Pons (tissue), 1 donor: ENCODE results near the gene SIL1.
"Not testable (repeated sequence)": the region's sequence is repeated elsewhere in the genome, so short reads cannot be mapped to it uniquely, and the experiment has no call there.

Experiments used
- DNase-seq: peaks from one replicate; pipeline ENCODE4 v3.0.0-alpha.2; 2016; ENCODE audit warnings: low spot score

The SIL1 gene

DNA sequence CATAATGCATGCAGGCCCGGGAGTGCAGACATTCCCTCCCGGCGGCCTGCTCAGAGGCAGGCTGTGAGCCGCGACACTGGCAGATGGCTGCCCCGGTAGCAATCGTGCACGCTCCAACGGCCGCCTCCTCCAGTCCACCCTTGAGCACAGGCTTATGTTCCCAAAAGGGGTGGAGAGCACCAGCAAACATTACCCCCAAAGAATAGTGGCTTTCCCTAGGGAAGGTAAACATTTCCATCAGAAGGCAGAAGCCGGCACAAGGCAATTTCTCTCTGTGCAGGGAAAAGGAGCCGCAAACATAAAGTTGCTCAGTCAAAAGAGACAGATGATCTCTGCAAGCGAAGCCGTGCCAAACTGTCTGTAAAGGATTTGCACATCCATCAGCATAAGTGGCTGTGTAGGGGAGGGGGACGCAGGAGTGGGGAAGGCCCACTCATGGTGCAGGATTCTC is 92.5 kb downstream of the SIL1 start:
- peak; percentile 50 for DNase-seq

DNA sequence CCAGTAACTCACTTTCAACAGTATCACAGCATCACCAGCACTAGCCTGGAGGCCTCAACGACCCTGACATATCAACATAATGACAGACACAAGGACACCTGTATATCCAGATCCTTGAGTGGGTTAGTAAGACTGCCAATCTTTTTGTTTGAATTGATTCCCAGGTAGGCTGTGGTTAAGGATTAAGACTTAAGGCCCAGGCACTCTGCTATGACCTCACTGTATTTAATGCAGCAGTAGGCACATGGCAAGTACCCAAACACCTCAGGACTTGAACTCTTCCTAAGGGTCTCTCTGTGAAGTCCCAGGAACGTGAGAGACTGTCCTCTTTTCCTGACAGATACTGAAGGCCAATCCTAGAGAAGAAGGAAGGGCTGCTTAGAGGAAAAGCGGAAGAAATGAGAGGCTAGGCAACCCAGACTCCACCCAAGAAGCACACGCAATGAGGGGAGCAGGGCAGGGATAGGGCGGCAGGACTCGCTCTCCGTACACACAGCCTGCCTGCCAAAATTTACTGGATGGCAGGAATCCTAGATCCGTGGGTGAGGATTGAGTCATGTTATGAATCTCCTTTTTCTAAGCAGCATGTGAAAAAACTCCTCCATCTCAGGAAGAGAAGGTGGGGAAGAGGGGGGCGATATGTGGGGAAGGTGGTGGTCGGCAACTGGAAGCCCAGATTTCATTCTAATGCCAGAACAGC is 93.4 kb downstream of the SIL1 start:
- DNase-seq: peak; percentile 69

DNA sequence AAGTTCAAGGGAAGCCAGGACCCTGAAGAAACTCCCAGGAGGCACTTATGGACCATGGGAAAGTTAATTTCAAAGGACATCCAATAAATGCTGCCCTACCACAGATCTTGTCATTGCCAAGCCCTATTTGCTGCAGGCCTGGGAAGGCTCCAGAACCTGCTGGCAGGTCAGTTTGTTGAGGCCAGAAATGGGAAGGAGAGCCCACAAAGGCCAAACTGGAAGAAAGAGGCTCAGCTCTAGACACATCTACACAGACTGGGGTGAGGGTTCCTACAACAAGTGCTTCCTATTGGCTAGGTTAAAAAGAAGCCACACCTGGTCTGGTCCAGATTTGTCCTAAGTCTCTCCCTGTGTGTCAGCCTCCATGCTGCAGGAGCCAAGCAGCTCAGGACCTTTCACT is 94.4 kb downstream of the SIL1 start:
- DNase-seq: no peak

DNA sequence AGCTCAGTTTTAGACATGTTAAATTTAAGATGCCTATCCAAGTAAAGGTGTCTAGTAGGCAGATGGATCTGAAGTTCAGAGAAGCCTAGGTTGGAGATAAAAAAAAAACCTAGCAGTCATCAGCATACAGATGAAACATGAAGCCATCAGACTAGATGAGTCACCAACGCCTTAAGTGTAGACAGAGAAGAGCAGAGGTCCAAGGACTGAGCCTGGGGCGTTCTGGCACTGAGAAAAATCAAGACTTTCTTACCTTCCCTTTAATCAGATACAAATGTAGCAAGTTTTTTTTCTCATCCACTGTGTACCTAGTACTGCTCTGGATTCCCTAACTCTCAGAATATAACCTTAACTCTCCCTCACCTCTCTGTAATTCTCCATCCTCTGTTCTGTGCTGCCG is 97.3 kb downstream of the SIL1 start:
- no peak for DNase-seq

DNA sequence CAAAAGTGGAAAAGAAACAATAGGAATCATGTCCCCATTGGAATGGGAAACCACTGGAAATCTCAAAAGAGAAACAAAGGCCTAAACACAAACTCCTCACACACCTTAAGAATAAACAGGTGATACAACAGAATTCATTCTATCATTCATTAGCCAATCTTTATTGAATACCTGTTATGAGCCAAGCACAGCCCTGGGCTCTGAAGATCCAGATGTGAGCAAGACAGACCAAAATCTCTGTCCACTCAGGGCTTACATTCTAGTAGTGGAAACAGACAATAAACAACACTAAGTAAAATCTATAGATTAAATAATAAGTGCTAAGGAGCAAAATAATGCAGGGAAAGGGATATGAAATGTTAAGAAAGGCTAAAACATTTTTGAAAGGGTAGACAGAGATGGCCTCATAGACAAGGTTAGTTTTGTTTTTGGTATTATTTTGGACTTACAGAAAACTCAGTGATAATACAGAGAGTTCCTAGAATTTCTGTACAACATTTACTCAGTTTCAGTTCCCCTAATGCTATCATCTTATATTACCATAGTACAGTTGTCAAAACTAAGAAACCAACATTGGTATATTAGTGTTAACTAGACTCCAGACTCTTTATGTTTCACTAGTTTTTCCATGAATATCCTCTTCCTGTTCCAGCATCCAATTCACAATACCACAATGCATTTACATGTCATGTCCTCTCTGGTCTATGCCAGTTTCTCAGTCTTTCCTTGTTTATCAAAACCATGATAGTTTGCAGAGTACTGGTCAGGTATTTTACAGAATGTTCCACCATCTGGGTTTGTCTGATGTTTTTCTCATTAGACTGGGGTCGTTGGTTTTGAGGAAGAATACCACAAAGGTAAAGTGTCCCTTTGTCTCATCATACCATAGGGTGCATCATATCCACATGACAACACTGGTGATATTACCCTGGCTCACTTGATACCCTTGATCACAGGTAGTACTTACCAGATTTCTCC is 103.7 kb downstream of the SIL1 start:
- no peak for DNase-seq

DNA sequence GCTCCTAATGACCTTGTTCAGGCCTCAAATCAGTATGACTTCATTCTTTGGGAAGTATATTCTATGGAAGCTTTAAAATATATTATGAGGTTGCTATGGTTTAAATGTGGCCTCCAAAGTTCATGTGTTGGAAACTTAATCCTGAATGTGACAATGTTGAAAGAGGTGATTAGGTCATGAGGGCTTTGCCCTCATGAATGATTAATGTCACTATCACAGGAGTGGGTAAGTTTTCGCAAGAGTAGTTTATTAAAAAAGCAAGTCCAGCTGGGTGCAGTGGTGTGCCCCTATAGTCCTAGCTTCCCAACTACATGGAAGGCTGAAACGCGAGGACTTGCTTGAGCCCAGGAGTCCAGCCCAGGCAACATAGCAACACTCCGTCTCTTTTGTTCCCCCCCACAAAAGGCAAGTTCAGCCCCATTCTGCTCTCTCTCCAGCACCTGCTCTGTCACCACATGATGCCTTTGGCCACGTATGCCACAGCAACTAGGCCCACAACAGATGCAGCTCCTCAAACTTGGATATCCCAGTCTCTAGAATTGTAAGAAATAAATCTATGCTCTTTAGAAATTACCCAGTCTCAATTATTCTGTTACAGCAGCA is 105.3 kb downstream of the SIL1 start:
- DNase-seq: no peak

DNA sequence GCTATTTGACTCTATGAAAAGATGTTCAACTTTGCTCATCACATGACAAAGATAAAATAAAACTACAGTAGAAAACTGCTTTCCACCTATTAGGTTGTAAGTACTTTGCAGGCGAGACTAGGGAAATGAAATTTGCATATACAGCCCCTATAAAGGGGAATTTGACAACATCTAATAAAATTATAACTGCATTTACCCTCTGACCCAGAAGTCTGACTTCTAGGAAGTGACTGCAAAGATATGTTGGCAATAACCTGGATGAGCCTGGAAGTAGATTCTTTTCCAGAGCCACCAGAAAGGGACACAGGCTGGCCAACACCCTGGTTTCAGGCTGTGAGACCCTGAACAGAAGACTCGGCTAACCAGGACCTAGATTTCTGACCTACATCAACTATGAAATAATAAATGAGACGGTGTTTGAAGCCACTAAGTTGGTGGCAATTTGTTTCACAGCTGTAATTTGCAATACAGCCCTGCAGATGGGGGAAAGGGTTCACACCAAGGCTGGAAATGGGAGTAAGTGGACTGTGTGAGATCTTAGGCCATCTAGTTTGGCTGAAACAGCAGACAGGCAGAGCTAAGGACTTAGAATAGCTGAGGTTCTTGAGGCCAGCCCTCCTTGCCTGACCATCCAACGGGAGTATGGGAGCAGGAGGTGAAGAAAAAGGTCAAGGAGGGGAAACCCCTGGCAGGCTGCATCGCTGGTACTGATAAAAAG is 106.6 kb downstream of the SIL1 start:
- peak; percentile 79 for DNase-seq

DNA sequence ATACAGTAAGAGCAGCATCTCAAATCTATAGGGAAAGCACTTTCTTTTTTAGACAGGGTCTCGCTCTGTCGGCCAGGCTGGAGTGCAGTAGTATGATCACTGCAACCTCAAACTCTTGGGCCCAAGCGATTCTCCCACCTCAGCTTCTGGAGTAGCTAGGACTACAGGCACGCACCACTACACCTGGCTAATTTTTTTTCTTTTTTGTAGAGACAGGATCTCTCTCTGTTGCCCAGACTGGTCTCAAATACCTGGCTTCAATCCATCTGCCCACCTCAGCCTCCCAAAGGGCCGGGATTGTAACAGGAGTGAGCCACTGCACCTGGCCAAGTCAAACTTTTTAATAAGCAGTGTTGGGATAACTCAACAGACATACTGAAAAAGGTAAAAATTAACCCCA is 107.6 kb downstream of the SIL1 start:
- no peak for DNase-seq

DNA sequence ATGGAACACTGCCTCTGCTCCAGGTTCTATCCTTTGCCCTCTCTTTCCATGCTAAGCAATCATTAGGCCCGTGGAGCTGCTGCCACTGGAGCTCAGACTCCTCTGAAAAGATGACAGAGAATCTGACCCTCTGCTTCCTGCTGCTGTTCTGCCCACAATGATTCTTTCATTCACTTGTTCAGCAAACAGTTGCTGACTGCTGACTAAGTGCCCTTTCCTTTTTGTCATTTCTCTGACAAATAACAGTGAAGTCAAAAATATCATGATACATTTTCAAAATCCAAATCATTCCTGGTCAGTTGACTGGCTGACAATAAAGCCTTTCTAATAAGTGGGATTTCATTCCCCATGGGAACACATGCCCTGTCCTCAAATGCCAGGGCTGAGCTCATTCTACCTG is 110.1 kb downstream of the SIL1 start:
- no peak for DNase-seq

DNA sequence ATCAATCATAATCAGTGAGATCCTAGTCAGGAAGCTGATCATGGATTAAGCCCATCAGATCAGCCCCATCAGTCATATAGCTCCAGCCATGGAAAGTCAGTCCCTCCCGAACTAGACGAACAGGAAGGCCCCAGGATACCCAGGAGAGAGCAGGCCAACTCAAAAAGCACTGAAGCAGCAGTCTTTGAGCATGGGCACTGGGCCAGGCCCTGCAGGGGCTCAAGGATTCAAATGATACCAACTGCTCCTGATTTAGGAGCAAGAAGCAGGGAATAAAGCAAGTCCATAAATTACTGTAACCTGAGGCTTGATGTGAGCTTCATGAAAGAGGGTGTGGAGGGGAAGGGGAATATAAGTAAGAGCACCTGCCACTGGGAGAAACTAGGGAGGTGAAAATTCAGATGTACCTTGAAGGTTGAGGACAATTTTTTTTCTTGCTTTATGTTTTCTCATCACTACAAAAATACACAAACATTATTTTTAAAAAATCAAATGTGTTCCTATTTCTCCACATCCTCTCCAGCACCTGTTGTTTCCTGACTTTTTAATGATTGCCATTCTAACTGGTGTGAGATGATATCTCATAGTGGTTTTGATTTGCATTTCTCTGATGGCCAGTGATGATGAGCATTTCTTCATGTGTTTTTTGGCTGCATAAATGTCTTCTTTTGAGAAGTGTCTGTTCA is 115.2 kb downstream of the SIL1 start:
- no peak for DNase-seq

DNA sequence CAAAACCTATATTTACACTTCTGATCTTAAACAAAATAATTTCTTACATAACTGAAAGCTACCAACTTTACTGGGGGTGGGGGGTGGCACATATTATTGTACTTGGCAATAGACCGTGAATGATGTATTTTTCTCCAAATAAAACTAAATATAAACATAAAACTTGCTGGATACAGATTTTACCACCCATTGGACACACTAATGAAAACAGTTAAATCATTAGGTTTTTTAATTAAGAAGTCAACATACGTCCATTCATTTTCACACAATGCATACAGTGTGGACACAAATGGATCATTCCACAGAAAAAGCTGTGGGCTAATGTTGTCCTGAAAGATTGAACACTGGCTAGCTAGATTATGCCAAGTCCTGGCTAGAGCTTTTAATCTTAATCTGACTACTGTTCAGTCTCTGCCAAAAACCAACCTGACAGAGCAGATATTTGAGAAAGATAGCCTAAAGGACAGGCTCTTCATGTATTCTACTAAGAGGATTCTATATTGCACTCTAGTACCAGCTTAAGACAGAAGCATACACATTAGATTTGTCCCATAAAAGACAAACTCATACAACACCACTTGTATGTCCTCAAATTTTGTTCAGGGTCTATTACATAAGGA is 118.1 kb downstream of the SIL1 start:
- no peak for DNase-seq

DNA sequence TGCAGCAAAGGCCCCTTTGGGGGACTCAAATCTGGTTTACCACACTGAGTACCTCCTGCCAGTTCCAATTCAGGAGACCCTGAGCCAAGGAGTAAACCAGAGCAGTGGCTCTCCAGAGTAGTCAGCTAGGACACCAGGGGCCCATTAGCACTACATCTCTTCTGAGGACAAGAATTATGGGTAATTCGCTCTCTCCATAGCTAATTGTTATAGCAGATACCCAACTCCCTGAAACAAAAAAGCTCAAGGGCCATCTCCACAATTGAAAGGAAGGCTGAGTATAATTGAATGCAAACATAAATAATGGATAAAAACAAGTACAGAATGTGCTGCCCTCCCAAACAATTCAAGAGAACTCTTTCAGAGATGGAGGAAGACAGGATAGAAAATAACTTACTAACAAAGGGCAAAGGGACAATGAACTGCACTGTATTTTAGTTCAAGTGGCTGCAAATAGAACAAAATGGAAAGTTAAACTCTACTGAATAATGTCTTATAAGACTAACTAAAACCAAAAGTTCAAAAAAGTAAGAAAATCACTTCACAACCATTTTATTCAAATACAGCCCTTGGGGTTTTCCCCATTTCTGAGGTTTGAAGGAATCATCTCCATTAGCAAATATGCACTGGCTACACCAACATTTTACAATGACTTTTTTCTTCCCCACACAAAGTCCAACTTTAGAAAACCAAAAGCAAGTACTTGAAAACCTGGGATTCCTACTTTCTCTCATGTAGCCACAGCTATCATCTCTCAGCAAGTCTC is 118.8 kb downstream of the SIL1 start:
- DNase-seq: peak; percentile 43

DNA sequence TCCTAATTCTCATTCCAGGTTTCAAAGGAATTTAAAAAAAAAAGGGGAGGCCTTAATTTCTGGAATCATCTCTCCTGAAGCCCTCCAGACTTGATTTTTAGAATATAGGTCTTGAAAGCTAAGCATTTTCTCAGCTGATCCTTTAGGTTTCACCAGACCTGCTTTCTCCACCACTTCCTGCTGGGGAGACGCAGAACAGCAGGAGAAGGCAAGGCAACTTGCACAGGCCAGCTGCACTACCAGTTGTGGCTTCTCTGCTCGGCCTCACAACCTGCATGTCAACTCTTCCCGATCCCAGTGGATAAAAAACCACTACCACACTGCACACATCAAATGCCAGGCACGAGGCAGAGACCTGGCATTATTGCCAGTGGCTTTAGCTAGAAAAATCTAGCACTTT is 119.8 kb downstream of the SIL1 start:
- no peak for DNase-seq

DNA sequence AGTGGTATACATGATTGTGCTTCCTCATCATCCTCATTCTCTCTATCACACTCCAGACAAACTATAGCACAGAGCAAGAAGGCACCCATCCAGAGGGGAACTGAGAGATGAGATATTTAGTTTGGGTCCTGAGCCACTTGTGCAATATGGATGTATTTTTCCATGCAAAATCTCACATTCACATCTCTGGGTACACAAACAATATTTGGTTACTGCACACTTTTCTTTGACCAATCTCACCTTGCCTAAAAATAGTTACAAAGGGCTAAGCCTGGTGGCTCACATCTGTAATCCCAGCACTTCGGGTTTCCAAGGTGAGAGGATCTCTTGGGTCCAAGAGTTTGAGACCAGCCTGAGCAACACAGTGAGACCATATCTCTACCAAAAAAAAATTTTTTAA is 120.3 kb downstream of the SIL1 start:
- DNase-seq: no peak

DNA sequence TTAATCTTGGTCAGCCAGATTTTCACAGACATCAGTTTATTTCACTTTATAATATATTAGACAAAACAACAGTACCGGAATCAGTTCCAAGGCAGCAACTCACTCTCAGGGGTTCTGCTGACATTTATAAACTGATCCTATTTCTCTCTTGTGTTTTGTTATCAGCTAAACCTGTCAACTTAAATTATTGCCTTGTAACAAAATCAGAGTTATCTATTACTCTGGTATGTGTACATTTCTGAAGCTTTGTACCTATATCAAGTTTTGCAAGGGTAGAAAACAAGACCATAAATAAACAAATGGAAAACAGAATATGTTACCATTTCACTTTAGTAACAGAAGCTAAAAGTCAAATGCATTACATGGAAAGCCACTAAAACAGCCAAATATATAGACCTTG is 122.1 kb downstream of the SIL1 start:
- no peak for DNase-seq

DNA sequence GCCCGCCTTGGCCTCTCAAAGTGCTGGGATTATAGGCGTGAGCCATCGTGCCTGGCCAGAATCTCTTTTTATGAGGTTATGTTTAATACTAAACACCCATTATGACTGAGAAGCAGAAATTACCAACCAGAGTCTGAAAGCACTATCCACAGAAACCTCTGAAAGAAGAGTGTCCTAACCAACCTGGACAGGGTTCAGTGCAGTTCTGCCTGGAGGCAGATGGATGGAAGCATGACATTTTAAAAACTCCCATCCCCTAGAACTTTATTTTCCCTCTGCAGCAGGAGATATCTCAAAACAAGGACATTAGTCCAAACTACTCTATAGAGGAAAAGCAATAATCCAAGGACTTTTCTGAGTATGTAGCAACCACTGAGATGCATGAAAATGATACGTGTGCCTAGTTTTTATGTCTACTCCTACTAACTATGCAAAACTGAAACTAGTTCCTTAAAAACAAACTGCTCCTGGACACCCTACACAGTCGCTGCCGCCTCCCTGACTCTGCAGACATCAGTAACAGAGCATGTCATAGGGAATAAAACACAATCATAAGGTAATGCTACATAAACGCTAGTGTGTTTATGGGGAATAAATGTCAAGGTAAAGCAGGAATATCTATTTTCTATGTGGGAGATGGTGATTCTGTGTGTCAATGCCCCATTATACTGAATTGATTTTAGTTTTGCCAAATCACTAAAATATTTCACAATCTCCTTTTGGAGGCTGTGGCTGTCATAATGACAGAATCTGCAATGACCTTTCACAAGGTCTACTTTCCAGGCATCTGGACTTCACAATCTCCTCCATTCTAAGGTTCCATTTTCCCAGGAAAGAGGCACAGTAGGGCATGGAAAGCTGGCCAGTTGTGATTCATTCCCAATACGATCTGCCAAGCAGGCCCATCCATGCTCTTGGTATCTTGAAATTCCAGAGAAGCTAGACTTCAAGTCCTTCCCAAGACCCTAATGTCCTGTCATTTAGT is 122.8 kb downstream of the SIL1 start:
- DNase-seq: no peak

DNA sequence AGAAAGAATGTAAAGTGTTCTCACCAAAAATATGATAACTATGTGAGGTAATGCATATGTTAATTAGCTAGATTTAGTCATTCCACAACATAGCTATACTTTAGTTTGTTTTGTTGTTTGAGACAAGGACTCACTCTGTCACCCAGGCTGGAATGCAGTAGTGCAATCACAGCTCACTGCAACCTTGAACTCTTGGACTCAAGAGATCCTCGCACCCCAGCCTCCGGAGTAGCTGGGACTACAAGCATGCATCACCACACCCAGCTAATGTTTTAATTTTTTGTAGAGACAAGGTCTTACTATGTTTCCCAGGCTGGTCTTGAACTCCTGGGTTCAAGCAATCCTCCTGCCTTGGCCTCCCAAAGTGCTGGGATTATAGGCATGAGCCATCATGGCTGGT is 124.2 kb downstream of the SIL1 start:
- DNase-seq: not testable (repeated sequence)

DNA sequence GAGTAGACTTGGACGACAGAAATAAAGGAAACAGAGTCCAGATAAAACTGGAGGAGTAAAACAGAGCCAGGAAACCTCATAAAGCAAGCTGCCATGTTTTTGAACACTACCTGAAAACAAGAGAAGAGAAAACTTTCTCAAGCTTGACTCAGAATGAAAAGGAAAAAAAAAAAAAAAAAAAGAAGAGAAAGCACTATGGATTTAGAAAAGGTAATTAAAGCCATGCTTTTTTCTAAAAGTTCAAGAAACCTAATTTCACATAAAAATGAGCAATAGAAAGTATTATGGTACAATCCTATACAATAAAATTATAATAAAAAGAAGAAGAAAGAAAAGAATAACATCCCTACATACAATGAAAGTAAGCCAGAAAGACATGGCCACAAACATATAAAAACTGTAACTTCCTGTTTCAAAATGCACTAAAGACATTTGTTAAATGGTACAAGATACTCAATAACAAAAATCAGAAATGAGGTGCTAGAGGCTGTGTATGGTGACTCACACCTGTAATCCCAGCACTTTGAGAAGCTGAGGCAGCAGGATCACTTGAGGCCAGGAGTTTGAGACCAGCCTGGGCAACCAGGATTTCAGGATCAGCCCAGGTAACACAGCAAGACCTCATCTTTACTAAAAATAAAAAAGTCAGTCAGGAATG is 129.5 kb downstream of the SIL1 start:
- DNase-seq: no peak

DNA sequence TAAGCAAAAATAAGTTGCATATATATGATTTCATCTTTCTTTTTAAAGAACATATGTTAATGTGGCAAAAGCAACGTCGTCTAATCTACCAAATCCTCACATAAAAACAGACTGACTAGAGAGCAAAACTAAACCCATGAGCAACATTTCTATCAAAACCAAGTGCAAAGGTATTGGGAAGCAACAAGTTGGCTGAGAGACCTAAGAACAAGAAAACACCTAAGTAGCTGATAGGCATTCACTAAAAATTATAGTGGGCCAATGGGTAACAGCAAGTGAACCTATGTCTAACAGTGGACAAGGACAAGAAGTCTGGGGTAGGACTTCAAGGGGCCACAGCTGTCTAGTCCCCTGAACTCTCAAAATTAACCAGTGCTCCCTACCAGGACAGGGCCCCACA is 130.1 kb downstream of the SIL1 start:
- no peak for DNase-seq
